ENCODE data around the gene ZNF736.

GRCh38 chr7:64266341-64266919, 47.3 kb upstream of the ZNF736 start:
- no peak for TF ChIP-seq CTCF (conservative IDR thresholded peaks at IDR 0.05; ENCODE audit: low read length)
- no peak for TF ChIP-seq EZH2phosphoT487 (IDR thresholded peaks at IDR 0.05; ENCODE audit: borderline replicate concordance)
